HG03196 (cell line): ENCODE data around the gene ROPN1.
"Not testable (repeated sequence)": the region's sequence is repeated elsewhere in the genome, so short reads cannot be mapped to it uniquely, and the experiment has no call there.

Source experiments
- ATAC-seq: cut with Tn5 transposase; IDR thresholded peaks from one replicate; pipeline ENCODE4 v1.9.1; 2021; ENCODE audit not compliant: unreplicated experiment

ROPN1 gene

GRCh38 chr3:123991730-123992588 is at the start of gene ROPN1:
TSS of gene ROPN1 (minus strand) at chr3:123992124. CDS start at chr3:123980481, 11,643 bp downstream.
- not testable (repeated sequence) for ATAC-seq

- ATAC-seq, result no peak
These were observed 49.6 kb upstream of the ROPN1 start for GRCh38 chr3:124041553-124041952.

GRCh38 chr3:124037326-124037725 is 45.4 kb upstream of the ROPN1 start:
- no peak for ATAC-seq

GRCh38 chr3:124036214-124036613 is 44.3 kb upstream of the ROPN1 start:
- not testable (repeated sequence) for ATAC-seq

GRCh38 chr3:124035463-124036121 is 43.7 kb upstream of the ROPN1 start:
- ATAC-seq, result no peak

GRCh38 chr3:124034844-124035152 is 42.9 kb upstream of the ROPN1 start:
- ATAC-seq, result no peak

- ATAC-seq, result no peak
These were observed 42.3 kb upstream of the ROPN1 start for GRCh38 chr3:124034016-124034843.

- no peak for ATAC-seq
These were observed 41.6 kb upstream of the ROPN1 start, which contains the start of gene KALRN for GRCh38 chr3:124033360-124034015. TSS of gene KALRN (plus strand) at chr3:124033369.

GRCh38 chr3:124032881-124033359 is 41.0 kb upstream of the ROPN1 start:
- ATAC-seq, result peak; percentile 89

- ATAC-seq, result no peak
These were observed 40.5 kb upstream of the ROPN1 start for GRCh38 chr3:124032311-124032880.

GRCh38 chr3:124026516-124026915 is 34.6 kb upstream of the ROPN1 start:
- ATAC-seq, result no peak

- ATAC-seq, result not testable (repeated sequence)
These were observed 31.6 kb upstream of the ROPN1 start for GRCh38 chr3:124023531-124023930.

- ATAC-seq, result no peak
These were observed 27.4 kb upstream of the ROPN1 start for GRCh38 chr3:124019291-124019690.

GRCh38 chr3:124017502-124017901 is 25.6 kb upstream of the ROPN1 start:
- ATAC-seq, result not testable (repeated sequence)

GRCh38 chr3:124016483-124016882 is 24.6 kb upstream of the ROPN1 start:
- not testable (repeated sequence) for ATAC-seq

- no peak for ATAC-seq
These were observed 22.5 kb upstream of the ROPN1 start for GRCh38 chr3:124014366-124014942.

GRCh38 chr3:124008321-124008720 is 16.4 kb upstream of the ROPN1 start:
- ATAC-seq, result not testable (repeated sequence)

- ATAC-seq, result no peak
These were observed 15.3 kb upstream of the ROPN1 start for GRCh38 chr3:124007186-124007585.

GRCh38 chr3:124002405-124003079 is 10.6 kb upstream of the ROPN1 start:
- not testable (repeated sequence) for ATAC-seq
